ENCODE data around the gene SACS.

Gene SACS

GRCh38 chr13:23344931-23345595 is 88.4 kb downstream of the SACS start:
- Histone ChIP-seq H3K4me3 (ENCODE audit: low read depth, low read length) (no peak overlapping the region), H3K79me2 (peaks cover 2% of the 10 kb centered on the region), H3K27me3 (ENCODE audit: control insufficient read depth, insufficient read depth, low read length) (no peaks in the 10 kb centered on the region), H3K27ac (no peak overlapping the region), H3K36me3 (ENCODE audit: control insufficient read depth, insufficient read depth, low read length) (no peaks in the 10 kb centered on the region), H3K9me3 (ENCODE audit: control insufficient read depth, low read length) (no peaks in the 10 kb centered on the region), H3K9ac (no peak overlapping the region), H3K4me1 (peaks cover 3% of the 10 kb centered on the region), H2AFZ (no peak overlapping the region), H3K4me2 (ENCODE audit: low read length) (no peak overlapping the region)
- no peak for TF ChIP-seq CTCF (IDR thresholded peaks at IDR 0.05)

GRCh38 chr13:23339225-23339624 is 94.3 kb downstream of the SACS start:
- H3K27me3 ChIP-seq (ENCODE audit: control insufficient read depth, insufficient read depth, low read length) = no peaks in the 10 kb centered on the region
- H3K9ac ChIP-seq = no peak overlapping the region
- no peak overlapping the region for H3K4me3 ChIP-seq (ENCODE audit: low read depth, low read length)
- H3K4me2 ChIP-seq (ENCODE audit: low read length) = no peak overlapping the region
- H3K27ac ChIP-seq = no peak overlapping the region
- no peaks in the 10 kb centered on the region for H3K9me3 ChIP-seq (ENCODE audit: control insufficient read depth, low read length)
- no peaks in the 10 kb centered on the region for H3K36me3 ChIP-seq (ENCODE audit: control insufficient read depth, insufficient read depth, low read length)
- H3K4me1 ChIP-seq = no peaks in the 10 kb centered on the region
- TF ChIP-seq CTCF (IDR thresholded peaks at IDR 0.05) = no peak
- no peaks in the 10 kb centered on the region for H3K79me2 ChIP-seq
- no peak overlapping the region for H2AFZ ChIP-seq

GRCh38 chr13:23330356-23330755 is 103.1 kb downstream of the SACS start:
- Histone ChIP-seq H3K4me1 (no peaks in the 10 kb centered on the region), H3K36me3 (ENCODE audit: control insufficient read depth, insufficient read depth, low read length) (no peaks in the 10 kb centered on the region), H3K27me3 (ENCODE audit: control insufficient read depth, insufficient read depth, low read length) (no peaks in the 10 kb centered on the region), H3K27ac (no peak overlapping the region), H3K9ac (no peak overlapping the region), H3K4me3 (ENCODE audit: low read depth, low read length) (no peak overlapping the region), H3K79me2 (no peaks in the 10 kb centered on the region), H2AFZ (no peak overlapping the region), H3K4me2 (ENCODE audit: low read length) (no peak overlapping the region), H3K9me3 (ENCODE audit: control insufficient read depth, low read length) (no peaks in the 10 kb centered on the region)
- no peak for TF ChIP-seq CTCF (IDR thresholded peaks at IDR 0.05)

GRCh38 chr13:23325191-23325590 is 108.3 kb downstream of the SACS start:
- no peaks in the 10 kb centered on the region for H3K9me3 ChIP-seq (ENCODE audit: control insufficient read depth, low read length)
- no peak overlapping the region for H3K9ac ChIP-seq
- no peak overlapping the region for H3K4me3 ChIP-seq (ENCODE audit: low read depth, low read length)
- H3K27ac ChIP-seq = no peak overlapping the region
- no peak overlapping the region for H3K4me2 ChIP-seq (ENCODE audit: low read length)
- no peaks in the 10 kb centered on the region for H3K36me3 ChIP-seq (ENCODE audit: control insufficient read depth, insufficient read depth, low read length)
- H3K27me3 ChIP-seq (ENCODE audit: control insufficient read depth, insufficient read depth, low read length) = no peaks in the 10 kb centered on the region
- H3K79me2 ChIP-seq = no peaks in the 10 kb centered on the region
- no peak overlapping the region for H2AFZ ChIP-seq
- no peaks in the 10 kb centered on the region for H3K4me1 ChIP-seq
- no peak for TF ChIP-seq CTCF (IDR thresholded peaks at IDR 0.05)

Measured in parathyroid adenoma (tissue), 2 donors.